ENCODE data around the gene SF3A1. TPM values are rescaled to one million over a fixed set of nuclear protein-coding genes. Genes with fewer than 3 reads are reported as not detected.
"Not testable (repeated sequence)": the region's sequence is repeated elsewhere in the genome, so short reads cannot be mapped to it uniquely, and the experiment has no call there.

Gene SF3A1
- total RNA-seq, 1 experiment from 2014 or later = 230 TPM

- H3K79me2 ChIP-seq (ENCODE audit: insufficient read depth, low read length); intact Hi-C loops (cut with micrococcal nuclease); H3K27ac ChIP-seq (ENCODE audit: low read depth, low read length); CTCF ChIA-PET; H3K9me3 ChIP-seq (ENCODE audit: control insufficient read depth in 1 of 2, insufficient read depth in 1 of 2, low read depth in 1 of 2, low read length in 2 of 2); POLR2A ChIA-PET; H4K20me1 ChIP-seq (ENCODE audit: insufficient read depth); H3K4me2 ChIP-seq (ENCODE audit: low read length); H3K9ac ChIP-seq (ENCODE audit: low read length); DNase-seq (ENCODE audit: low read depth, low spot score); H3K9me2 ChIP-seq (ENCODE audit: insufficient read depth); H2AFZ ChIP-seq (ENCODE audit: low read depth, low read length, poor library complexity, severe bottlenecking); H3K4me3 ChIP-seq (replicated peaks in 1 of 2; ENCODE audit: low read depth in 1 of 2, low read length in 2 of 2); ATAC-seq; H3K4me1 ChIP-seq (ENCODE audit: control insufficient read depth in 1 of 2, insufficient read depth in 2 of 2, low read length in 2 of 2); RAD21 ChIA-PET (ENCODE audit: low non-redundant PET in 1 of 2, low total read pairs in 2 of 2, uncharacterized antibody in 2 of 2, unreplicated experiment in 2 of 2); H3K27me3 ChIP-seq (ENCODE audit: insufficient read depth, low read length); BruUV-seq (replicated peaks): not testable (repeated sequence)
- H3K36me3 ChIP-seq (ENCODE audit: control insufficient read depth in 1 of 2, insufficient read depth in 2 of 2, low read length in 2 of 2) = peaks cover 74 to 94% of the 10 kb centered on the region in 2 experiments
Observed at GRCh38 chr22:30338341-30338740, 18.4 kb downstream of the SF3A1 start.

- H3K9ac ChIP-seq (ENCODE audit: low read length) = no peak overlapping the region
- no peaks in the 10 kb centered on the region; the same call in 1 of the 2 replicates for H3K79me2 ChIP-seq (ENCODE audit: insufficient read depth, low read length)
- RAD21 ChIA-PET (ENCODE audit: low non-redundant PET in 1 of 2, low total read pairs in 2 of 2, uncharacterized antibody in 2 of 2, unreplicated experiment in 2 of 2) = no interaction called here
- no TSS peak for BruUV-seq (replicated peaks)
- no peak overlapping the region for H3K27ac ChIP-seq (ENCODE audit: low read depth, low read length)
- H3K4me2 ChIP-seq (ENCODE audit: low read length) = no peak overlapping the region
- no peak overlapping the region for H3K4me3 ChIP-seq (replicated peaks in 1 of 2; ENCODE audit: low read depth in 1 of 2, low read length in 2 of 2)
- no peaks in the 10 kb centered on the region for H3K27me3 ChIP-seq (ENCODE audit: insufficient read depth, low read length)
- intact Hi-C loops (cut with micrococcal nuclease) = no loop called here
- H3K36me3 ChIP-seq (ENCODE audit: control insufficient read depth in 1 of 2, insufficient read depth in 2 of 2, low read length in 2 of 2) = peaks cover 70 to 93% of the 10 kb centered on the region in 2 experiments
- H4K20me1 ChIP-seq (ENCODE audit: insufficient read depth) = no peaks in the 10 kb centered on the region
- DNase-seq (ENCODE audit: low read depth, low spot score) = no peak
- no peak overlapping the region for H2AFZ ChIP-seq (ENCODE audit: low read depth, low read length, poor library complexity, severe bottlenecking)
- TF ChIP-seq EGR1 (IDR thresholded peaks at IDR 0.05; ENCODE audit: low read depth) (no peak), MAX (IDR thresholded peaks at IDR 0.05) (no peak), CBX3 (IDR thresholded peaks at IDR 0.05; ENCODE audit: low read depth) (no peak), CTCF (IDR thresholded peaks at IDR 0.05 in 2 of 3, conservative IDR thresholded peaks at IDR 0.05 in 1 of 3; ENCODE audit: borderline replicate concordance in 1 of 3, insufficient read depth in 1 of 3, low read depth in 2 of 3, low read length in 2 of 3) (no peak), ZFX (IDR thresholded peaks at IDR 0.05) (no peak), POLR2A (IDR thresholded peaks at IDR 0.05; ENCODE audit: borderline replicate concordance, extremely low read depth, insufficient read depth, insufficient read length) (no peak), TCF7L2 (IDR thresholded peaks at IDR 0.05; ENCODE audit: borderline replicate concordance, extremely low read depth, insufficient read depth, insufficient read length) (no peak), SP1 (IDR thresholded peaks at IDR 0.05; ENCODE audit: low read depth) (no peak), ZNF274 (IDR thresholded peaks at IDR 0.05; ENCODE audit: low read depth, low read length) (no peak), SRF (IDR thresholded peaks at IDR 0.05; ENCODE audit: low read depth) (no peak)
- CTCF ChIA-PET = no interaction called here
- no peaks in the 10 kb centered on the region for H3K4me1 ChIP-seq (ENCODE audit: control insufficient read depth in 1 of 2, insufficient read depth in 2 of 2, low read length in 2 of 2)
- ATAC-seq = no peak
- H3K9me3 ChIP-seq (ENCODE audit: control insufficient read depth in 1 of 2, insufficient read depth in 1 of 2, low read depth in 1 of 2, low read length in 2 of 2) = no peaks in the 10 kb centered on the region
- POLR2A ChIA-PET = no interaction called here
- no peaks in the 10 kb centered on the region for H3K9me2 ChIP-seq (ENCODE audit: insufficient read depth)
Observed at GRCh38 chr22:30337461-30337778, 19.3 kb downstream of the SF3A1 start.
